Measurements from ENCODE around the gene LEF1.
"Not testable (repeated sequence)": the region's sequence is repeated elsewhere in the genome, so short reads cannot be mapped to it uniquely, and the experiment has no call there.

LEF1 gene

DNA sequence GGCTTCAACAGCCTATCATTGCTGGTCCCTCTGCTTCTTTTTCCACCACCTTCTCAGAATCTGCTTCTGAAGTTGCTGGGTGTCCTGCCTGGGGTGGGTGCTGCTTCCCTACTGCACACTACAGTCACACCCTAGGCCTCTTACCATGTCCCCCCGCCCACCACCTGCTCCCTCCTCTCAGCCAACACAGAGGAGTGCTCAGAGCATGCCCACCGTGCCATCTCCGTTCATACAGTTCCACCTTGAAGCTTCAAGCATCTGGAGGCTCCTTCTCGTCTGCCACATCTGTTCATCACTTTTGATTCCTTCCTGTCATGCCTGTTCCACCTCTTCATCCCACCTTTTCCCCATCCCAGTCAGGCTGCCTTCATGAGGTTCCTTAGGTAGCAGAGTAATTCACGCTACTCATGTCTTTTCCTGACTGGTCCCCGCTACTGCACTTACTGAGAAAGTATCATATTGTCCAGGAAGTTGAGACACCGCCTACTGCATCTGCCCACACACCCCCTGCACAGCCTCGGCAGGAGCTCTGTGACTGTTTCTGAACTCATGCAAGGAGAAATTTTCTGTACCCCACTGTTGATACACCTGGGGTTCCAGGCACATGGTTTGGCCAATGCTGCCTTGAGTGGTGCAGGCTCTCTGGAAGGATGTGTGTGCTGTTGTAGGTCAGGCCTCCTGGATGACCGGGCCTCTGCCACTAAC, 139.6 kb downstream of the LEF1 start:
- no peak for DNase-seq

DNA sequence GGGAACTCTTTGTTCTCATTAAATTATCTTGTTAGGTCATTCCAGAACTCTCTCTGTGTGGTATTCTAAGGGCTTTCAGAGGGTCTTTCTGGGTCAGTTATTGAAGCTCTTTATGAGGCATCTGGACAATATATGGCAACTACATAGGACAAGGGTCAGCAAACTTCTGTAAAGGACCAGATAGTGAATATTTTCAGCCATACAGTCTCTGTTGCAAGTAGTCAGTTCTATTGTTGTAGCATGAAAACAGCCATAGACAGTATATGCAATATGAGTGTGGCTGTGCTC, 143.9 kb downstream of the LEF1 start:
- DNase-seq: no peak

DNA sequence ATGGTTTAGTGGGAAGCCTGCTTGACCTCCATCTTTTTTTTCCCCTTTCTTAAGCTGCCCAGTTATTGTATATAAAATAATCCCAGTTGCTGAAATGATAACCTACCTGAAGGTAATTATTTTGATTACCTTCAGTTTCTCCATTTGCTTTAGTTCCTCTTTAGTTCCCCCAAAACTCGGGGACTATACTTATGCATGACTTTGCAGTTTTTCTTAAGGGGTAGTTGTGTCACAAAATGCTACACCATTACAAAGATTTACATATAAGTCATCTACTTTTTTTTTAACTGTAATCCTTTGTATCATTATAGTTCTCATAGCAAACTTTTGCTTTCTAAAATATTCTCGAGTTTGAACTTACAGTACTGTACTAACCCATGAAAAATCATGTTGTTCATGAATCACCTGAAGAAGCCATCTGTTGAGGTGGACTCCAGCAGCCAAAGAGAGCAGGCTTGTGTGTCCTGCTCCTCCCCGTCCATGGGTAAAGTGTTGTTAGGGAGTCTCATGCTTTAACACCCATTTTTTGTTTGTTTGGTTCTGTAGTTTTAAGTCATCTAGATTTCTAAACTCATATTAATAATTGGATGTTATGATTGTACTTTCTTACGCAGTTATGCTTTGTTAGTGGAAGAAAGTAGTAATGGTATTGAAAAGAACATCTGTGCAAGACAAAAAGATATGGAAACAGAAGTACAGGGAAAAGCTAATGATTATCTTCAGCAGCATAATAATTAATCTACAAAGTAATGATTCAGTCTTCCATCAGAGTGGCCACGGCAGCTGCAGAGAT, 144.5 kb downstream of the LEF1 start:
- no peak for DNase-seq

DNA sequence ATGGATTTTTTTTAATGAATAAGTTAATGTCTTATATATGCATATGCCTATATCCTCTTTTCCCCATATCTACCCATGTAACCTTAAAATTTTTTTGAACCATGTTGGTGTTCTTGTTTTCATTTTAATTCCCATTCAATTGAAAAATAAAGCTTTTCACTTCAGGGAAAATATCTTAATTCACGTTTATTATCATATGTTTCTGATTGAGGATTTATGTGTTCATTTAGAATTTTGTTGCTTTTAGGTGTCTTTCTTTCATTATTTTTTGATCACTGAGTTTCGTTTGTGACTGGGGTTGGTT, 149.9 kb downstream of the LEF1 start:
- no peak for DNase-seq

DNA sequence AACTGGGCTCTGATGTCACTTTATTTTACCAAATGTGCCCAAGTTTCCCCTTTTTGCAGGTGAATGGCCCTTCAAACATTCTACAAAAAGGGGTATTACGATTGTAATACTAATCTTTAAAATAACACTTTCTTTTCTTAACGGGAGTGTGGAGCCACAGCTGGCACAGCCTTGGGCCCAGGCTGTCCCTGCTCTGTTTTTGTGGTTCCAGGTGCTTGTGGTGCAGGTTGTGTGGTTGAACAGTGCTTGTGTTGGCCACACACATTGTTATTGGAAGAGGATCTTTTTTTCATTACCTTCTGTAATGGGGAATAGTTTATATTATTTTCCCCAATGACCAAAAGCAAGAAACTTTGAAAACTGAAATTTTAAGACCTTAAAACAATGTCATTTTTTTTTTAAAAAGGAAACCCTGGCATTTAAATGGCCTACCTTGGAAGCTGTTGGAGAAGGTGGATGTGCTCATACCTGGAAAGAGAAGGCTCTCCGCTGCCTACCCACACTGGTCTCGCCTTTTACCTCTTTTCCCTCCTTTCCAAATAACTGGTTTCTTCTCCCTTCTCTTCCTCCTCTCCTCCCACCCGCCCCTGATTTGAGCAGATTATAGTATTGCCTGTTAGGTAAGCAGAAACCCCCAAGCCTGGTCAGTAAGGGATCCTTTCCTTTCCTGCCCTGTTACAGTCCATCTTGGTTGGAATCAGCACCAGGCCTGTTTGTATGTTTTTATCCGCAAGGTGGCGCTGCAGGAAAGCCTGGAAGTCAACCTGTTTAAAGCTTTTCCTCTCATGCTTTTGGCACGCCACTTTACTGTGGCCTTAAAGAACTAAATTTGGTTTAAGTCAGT, 150.5 kb downstream of the LEF1 start:
- peak; percentile 37 for DNase-seq

DNA sequence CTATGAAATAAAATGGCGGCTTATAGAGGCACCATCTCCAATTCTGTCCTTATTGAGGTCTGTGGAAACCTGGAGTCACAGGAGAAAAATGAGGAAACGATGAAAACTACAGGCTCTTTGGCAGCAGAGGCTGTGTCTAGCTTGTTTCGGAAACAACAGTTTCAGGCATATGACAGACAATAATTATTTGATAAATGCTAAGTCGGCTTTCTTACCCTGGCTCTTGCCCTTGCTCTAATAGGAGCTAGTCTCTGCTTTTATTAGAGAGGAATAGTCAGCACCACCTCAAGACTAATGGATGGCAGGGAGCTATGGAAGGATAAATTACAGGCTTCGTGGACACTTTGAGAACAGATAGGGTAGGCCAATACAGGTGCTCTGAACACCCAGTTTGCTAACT, 154.8 kb downstream of the LEF1 start:
- no peak for DNase-seq

DNA sequence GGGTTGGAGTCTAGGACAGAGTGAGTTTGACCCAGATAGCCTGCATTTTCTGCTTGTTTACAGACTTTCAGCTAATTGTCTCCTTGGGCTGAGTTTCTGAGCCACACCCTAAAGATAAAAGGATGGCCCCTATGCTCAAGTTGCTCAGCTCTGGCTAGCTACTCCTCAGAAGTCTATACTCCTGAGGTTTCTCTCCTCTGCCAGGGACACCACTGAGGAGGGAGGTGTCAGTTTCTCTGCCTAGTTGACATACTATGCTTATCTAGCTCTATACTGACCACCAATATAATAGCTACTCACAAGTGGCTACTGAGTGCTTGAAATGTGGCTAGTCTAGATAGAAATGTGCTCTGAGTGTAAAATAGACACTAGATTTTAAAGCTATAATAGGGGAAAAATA, 155.4 kb downstream of the LEF1 start:
- no peak for DNase-seq

DNA sequence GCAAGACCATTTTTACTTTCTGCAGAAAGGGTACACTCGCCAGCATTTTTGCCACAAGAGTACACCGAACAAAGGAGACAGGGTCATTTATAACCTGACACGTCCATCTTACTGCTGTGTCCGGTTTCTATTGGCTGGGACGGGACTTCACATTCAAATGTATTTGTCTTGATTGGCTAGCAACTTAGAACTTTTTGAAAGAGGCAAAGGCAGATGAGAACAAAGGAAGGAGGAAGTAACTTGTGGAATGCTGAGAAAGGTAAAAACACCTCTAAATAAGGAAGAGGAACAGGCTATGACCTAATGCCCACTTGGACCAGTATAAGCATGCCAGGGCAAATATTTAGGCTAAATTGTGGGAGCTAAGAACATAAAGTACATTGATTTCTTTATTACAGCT, 156.3 kb downstream of the LEF1 start:
- not testable (repeated sequence) for DNase-seq

DNA sequence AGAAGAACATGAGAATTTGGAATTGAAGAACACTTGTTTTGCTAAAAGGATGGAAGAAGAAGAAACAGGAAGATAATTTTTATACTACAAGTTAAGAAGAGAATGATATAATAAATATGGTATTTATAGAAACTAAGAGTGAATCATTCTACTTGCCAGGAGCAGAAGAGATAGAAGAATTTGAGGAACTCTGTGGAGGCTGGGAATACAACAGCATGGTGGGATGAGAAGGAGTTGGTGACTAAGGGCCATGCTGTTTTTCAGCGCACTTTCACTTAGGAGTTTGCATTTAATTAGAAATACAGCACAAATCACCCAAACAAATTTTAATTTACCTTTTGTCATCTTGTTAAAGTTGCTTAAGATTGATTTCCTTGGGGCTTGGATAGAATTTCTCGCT, 158.6 kb downstream of the LEF1 start:
- no peak for DNase-seq

DNA sequence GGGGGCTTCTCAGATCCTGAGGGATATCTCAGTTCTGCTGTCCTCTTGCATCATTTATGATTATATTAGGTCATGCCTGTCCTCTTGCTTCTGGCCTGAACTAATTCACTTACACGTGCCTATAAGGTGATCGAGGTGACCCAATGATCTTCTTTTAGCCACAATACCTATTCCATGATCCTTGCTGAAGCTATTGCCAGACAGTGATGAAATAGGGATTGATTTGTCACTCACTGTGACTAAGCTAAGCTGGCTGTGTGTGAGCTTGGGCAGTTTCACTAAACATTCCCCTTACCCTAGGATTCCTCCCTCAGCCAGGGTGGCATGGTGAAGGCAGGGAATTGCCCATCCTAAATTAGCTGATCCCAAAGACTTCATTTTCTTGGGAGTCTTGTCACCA, 160.0 kb downstream of the LEF1 start:
- DNase-seq: no peak

DNA sequence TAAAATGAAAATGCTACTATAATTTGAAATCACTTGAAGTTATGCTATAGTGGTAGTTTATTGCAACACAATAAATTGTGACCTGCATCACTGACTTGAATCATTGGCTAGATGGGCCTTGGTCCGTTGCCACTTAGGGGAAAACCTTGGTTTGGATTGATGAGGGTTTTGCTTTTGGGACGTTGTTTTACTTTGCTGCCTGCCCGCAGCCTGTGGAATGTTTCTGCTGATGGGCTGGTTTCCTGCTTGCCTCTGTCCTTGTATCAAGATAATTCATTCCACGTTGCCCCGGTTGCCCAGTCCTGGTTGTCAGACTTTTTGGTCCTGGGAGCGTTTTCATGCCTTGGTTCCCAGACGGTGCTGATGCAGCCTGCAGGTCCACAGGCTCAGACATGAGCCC, 160.7 kb downstream of the LEF1 start:
- DNase-seq: no peak

DNA sequence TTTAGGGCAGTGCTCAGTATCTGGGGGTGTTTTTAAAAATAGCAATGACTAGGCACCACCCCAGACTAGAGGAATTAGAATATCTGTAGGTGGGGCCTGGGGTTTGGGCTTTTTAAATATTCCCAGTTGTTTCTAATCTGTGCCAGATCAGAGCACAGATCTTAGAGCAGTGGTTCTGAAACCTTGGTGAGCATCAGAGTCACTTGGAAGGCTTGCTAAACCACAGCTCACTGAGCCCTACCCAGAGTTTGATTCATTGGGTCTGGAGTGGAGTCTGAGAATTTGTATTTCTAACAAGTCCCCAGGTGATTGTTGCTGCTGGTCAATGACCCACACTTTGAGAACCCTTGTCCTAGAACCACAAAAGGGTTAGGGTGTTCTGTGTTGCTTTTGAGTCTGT, 162.4 kb downstream of the LEF1 start:
- DNase-seq: no peak

DNA sequence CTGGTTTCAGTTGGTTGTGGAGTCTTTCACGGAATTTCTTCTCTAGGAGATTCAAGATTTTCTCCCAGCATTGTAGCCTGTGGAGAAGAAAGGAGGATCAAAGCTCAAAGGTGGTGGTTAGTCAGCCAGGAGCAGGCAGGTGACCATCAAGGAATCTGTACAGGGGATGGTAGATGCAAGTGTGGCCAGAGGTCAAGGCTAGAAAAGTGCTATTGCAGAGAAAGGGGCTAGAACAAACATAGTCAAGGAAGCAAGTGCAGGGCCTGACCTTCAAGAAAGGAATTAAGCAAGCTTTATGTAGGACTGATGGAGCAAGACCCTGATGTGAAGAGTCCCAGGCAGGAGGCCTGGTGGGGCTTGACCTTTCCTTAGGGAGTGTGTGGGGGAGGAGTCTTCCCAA, 162.9 kb downstream of the LEF1 start:
- DNase-seq: no peak

DNA sequence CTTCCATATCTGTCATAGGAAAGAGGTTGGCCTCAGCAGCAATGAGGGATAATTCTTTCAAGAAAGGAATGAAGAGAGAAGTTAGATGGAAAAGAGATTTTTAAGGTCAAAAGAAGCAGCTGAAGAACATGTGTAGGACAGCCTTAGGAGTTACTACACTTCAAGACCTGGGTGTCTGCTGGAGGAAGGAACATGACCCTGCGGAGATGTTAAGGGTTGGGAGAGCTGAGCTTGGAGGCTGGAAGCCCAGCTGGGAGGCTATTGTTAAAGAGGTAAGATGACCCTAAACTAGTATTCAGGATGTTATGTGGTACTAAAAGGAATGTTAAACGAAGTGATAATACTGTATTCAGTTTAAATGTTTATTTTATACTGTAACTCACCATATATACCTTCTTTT, 164.1 kb downstream of the LEF1 start:
- no peak for DNase-seq

DNA sequence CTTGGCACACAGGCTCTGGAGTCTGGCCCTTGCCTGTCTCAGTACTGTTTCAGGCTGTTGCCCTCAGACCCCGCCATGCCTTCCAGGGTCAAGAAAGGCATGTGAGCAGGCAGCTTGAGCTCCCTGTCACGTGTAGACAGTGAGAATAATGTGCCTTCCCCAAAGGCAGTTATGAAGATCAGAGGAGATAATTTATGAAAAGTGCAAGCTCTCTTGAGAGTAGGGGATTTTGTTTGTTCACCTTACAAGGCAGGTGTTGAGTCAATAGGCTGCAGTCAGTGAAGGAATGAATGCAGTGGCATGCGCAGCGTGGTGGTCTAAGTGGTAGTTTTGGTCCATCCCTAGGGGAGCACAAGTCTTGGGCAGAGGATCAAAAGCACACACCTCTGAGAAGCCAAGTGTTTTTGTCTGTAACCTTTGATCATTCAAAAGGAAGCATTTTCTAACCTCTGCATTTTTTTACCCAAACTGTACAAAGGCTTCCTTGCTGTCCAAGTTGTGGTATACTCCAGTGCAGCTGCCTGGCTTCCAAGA, 164.7 kb downstream of the LEF1 start:
- no peak for DNase-seq

DNA sequence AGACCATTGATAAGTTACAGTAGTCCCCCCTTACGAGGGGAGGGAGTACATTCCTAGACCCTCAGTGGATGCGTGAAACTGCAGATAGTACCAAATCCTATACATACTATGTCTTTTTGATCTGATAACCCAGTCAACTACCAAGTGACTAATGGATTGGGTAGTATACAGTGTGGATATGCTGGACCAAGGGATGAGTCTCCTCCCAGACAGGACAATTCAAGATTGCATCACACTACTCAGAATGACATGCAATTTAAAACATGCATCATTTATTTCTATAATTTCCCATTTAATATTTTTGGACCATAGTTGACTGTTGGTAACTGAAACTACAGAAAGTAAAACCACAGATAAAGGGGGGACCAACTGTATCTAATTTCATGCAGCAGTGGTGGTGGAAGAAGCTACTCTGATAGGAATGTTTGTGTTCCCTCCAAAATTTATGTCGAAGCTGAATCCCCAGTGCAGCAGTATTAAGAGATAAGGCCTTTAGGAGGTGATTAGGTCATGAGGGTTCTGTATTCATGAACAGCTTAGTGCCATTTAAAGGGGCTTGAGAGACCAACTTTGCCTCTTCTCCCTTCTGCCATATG, 167.1 kb downstream of the LEF1 start:
- DNase-seq: no peak

DNA sequence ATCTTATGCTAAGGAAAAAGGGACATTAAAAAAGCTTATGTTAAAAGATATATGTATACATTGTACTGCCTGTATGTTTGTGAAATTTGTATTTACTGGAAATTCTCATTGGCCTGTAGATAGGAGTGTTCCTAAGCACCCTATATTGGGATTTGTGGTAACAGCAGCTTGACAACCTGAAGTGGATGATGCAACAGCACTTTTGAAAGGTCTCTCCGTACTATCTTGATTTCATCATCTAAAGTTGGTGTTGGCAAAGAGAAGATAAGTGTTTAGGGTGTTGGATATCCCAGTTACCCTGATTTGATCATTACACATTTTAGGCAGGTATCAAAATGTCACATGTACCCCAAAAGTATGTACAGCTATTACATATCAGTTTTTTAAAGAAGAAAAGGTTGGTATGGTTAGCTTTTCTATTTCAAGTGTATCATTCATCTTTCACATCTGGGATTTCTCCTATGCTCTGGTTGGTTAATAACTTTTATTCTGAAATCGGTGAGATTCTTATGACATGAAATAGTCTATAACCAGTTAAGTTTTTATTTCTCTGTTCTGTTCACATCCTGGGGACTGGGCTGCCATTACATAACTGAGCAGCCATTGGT, 168.7 kb downstream of the LEF1 start:
- DNase-seq: no peak

DNA sequence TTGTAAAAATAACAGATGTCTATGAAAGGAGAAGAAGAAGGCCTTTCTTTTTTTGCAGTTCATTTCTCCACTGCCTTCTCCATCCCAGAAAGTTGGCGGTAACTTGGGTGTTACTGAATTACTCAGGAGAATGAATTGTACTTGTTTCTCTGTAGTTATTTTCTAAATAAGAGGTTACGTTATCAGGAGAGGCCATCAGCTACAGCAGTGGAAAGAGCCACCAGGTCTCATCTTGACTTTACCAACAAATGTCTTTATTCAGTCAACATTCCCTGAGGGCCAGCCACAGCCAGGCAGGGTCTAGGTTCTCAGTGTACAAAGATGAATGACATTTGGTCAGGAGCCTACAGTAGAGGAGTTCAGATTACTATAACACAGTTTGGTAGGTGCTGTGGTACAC, 170.9 kb downstream of the LEF1 start:
- no peak for DNase-seq
